ENCODE measurements around the gene FAM76A. TPM values are rescaled to one million over a fixed set of nuclear protein-coding genes. Genes with fewer than 3 reads are reported as not detected.
A peak's percentile ranks its signal among the peaks of the same experiment; 100 is the strongest.
"Not testable (repeated sequence)": the region's sequence is repeated elsewhere in the genome, so short reads cannot be mapped to it uniquely, and the experiment has no call there.

FAM76A gene
- total RNA-seq, 1 experiment from 2014 or later = 17.9 TPM

DNA sequence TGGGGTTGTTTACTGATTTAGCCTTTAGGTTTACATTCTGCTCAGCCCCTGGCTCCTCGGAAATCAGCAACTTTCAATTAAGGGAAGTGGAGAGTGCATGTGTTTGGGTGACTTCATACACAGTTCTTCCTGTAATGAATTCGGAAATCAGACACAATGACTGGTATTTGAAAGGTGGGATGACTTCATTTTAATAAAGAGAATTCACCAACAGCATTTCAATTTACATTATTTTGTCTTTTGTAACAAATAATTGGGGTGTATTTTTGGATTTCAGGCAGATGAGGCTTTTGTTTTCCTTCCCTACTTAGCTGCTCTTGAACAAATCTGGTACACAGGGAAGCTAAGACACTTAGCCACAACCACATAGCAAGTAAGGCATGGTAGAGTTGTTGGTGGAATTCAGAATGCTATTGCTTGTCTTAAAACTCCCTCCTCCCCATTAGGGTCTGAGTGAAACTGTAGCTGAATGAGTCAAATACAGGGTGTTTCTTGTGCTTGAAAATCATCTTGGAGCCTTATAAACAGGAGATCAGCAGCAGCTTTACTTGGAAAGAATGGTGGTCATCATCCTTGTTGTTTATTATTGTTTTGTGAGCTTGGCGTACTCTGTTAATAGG, 48.2 kb downstream of the FAM76A start:
- ChIA-PET CTCF (interaction anchor here (2.0 kb wide), 1 partner anchor 48 kb away, joined by 8 read pairs; the partner anchor contains the start of gene FAM76A), POLR2A (ENCODE audit: low non-redundant PET) (interaction anchor here (0.6 kb wide), 1 partner anchor 39 kb away, joined by 3 read pairs; no protein-coding TSS in a partner anchor)
- peak overlapping the region; percentile 70 for H3K27ac ChIP-seq (ENCODE audit: low read depth, low read length, poor library complexity, severe bottlenecking)
- BruUV-seq (replicated peaks) = TSS peak; percentile 53
- DNase-seq (ENCODE audit: low spot score) = no peak
- H3K4me3 ChIP-seq (ENCODE audit: low read depth, low read length, poor library complexity, severe bottlenecking) = peak overlapping the region; percentile 69
- peaks cover 9% of the 10 kb centered on the region for H3K4me1 ChIP-seq (ENCODE audit: insufficient read depth, low read length, poor library complexity, severe bottlenecking)
- H3K36me3 ChIP-seq (ENCODE audit: insufficient read depth, low read length, poor library complexity, severe bottlenecking) = no peaks in the 10 kb centered on the region
- TF ChIP-seq, protein P1, sequence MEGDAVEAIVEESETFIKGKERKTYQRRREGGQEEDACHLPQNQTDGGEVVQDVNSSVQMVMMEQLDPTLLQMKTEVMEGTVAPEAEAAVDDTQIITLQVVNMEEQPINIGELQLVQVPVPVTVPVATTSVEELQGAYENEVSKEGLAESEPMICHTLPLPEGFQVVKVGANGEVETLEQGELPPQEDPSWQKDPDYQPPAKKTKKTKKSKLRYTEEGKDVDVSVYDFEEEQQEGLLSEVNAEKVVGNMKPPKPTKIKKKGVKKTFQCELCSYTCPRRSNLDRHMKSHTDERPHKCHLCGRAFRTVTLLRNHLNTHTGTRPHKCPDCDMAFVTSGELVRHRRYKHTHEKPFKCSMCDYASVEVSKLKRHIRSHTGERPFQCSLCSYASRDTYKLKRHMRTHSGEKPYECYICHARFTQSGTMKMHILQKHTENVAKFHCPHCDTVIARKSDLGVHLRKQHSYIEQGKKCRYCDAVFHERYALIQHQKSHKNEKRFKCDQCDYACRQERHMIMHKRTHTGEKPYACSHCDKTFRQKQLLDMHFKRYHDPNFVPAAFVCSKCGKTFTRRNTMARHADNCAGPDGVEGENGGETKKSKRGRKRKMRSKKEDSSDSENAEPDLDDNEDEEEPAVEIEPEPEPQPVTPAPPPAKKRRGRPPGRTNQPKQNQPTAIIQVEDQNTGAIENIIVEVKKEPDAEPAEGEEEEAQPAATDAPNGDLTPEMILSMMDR (conservative IDR thresholded peaks at IDR 0.05; ENCODE audit: low read depth, low read length) = no peak
- intact Hi-C loops (cut with micrococcal nuclease; ENCODE audit: unreplicated experiment) = no loop called here
- no peaks in the 10 kb centered on the region for H3K9me3 ChIP-seq (ENCODE audit: low read depth, low read length, poor library complexity, severe bottlenecking)
- no peaks in the 10 kb centered on the region for H3K27me3 ChIP-seq (replicated peaks; ENCODE audit: insufficient read depth, low read depth, low read length, poor library complexity)

DNA sequence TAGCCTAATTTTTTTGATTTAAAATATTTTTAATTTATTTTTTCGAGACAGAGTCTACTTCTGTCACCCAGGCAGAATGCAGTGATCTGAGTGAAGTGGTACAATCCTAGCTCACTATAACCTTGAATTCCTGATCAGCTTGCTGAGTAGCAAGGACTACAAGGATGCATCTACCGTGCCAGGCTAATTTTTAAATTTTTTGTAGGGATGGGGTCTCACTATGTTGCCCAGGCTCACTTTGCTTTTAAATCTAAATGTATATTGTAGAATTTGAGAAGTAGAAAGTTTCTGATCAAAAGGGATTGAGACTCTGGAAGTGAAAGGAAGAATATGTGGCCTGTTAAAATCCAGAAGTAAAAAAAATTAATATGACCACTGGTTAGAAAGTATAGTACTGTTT, 48.9 kb downstream of the FAM76A start:
- Histone ChIP-seq H3K4me1 (ENCODE audit: insufficient read depth, low read length, poor library complexity, severe bottlenecking) (peaks cover 9% of the 10 kb centered on the region), H3K36me3 (ENCODE audit: insufficient read depth, low read length, poor library complexity, severe bottlenecking) (no peaks in the 10 kb centered on the region), H3K9me3 (ENCODE audit: low read depth, low read length, poor library complexity, severe bottlenecking) (no peaks in the 10 kb centered on the region), H3K27me3 (replicated peaks; ENCODE audit: insufficient read depth, low read depth, low read length, poor library complexity) (no peaks in the 10 kb centered on the region), H3K4me3 (ENCODE audit: low read depth, low read length, poor library complexity, severe bottlenecking) (peak overlapping the region; percentile 69), H3K27ac (ENCODE audit: low read depth, low read length, poor library complexity, severe bottlenecking) (no peak overlapping the region)
- TF ChIP-seq EZH2 (IDR thresholded peaks at IDR 0.05; ENCODE audit: borderline replicate concordance, low read depth, low read length, poor library complexity, severe bottlenecking) = no peak
- TF ChIP-seq, protein P1 (conservative IDR thresholded peaks at IDR 0.05; ENCODE audit: low read depth, low read length) = no peak
- no peak for DNase-seq (ENCODE audit: low spot score)
- BruUV-seq (replicated peaks) = no TSS peak
- ChIA-PET CTCF (no interaction called here), POLR2A (ENCODE audit: low non-redundant PET) (interaction anchor here (0.6 kb wide), 1 partner anchor 39 kb away, joined by 3 read pairs; no protein-coding TSS in a partner anchor)
- intact Hi-C loops (cut with micrococcal nuclease; ENCODE audit: unreplicated experiment) = no loop called here

- CTCF ChIA-PET; POLR2A ChIA-PET (ENCODE audit: low non-redundant PET); H3K4me3 ChIP-seq (ENCODE audit: low read depth, low read length, poor library complexity, severe bottlenecking): not testable (repeated sequence)
These were observed 49.6 kb downstream of the FAM76A start for GRCh38 chr1:27775336-27775735.

GRCh38 chr1:27776276-27776675, 50.5 kb downstream of the FAM76A start:
- H3K36me3 ChIP-seq (ENCODE audit: insufficient read depth, low read length, poor library complexity, severe bottlenecking); intact Hi-C loops (cut with micrococcal nuclease; ENCODE audit: unreplicated experiment); POLR2A ChIA-PET (ENCODE audit: low non-redundant PET); H3K4me1 ChIP-seq (ENCODE audit: insufficient read depth, low read length, poor library complexity, severe bottlenecking); CTCF ChIA-PET; H3K27ac ChIP-seq (ENCODE audit: low read depth, low read length, poor library complexity, severe bottlenecking); H3K9me3 ChIP-seq (ENCODE audit: low read depth, low read length, poor library complexity, severe bottlenecking); H3K27me3 ChIP-seq (replicated peaks; ENCODE audit: insufficient read depth, low read depth, low read length, poor library complexity); H3K4me3 ChIP-seq (ENCODE audit: low read depth, low read length, poor library complexity, severe bottlenecking); DNase-seq (ENCODE audit: low spot score); BruUV-seq (replicated peaks): not testable (repeated sequence)

More at GRCh38 chr1:27775336-27775735, 49.6 kb downstream of the FAM76A start:
- intact Hi-C loops (cut with micrococcal nuclease; ENCODE audit: unreplicated experiment); H3K4me1 ChIP-seq (ENCODE audit: insufficient read depth, low read length, poor library complexity, severe bottlenecking); H3K36me3 ChIP-seq (ENCODE audit: insufficient read depth, low read length, poor library complexity, severe bottlenecking); H3K27ac ChIP-seq (ENCODE audit: low read depth, low read length, poor library complexity, severe bottlenecking); H3K9me3 ChIP-seq (ENCODE audit: low read depth, low read length, poor library complexity, severe bottlenecking); DNase-seq (ENCODE audit: low spot score); H3K27me3 ChIP-seq (replicated peaks; ENCODE audit: insufficient read depth, low read depth, low read length, poor library complexity); BruUV-seq (replicated peaks): not testable (repeated sequence)
